Activated T-helper 1 cell treated with Interleukin-2 at 50 U/mL for 16 hours (primary cell): Measurements from ENCODE around the gene RNF113B.

ENCODE experiments used
- DNase-seq: peaks from one replicate; pipeline ENCODE4 v3.0.0-alpha.2; 2020; ENCODE audit warnings: low read depth

RNF113B gene

DNA sequence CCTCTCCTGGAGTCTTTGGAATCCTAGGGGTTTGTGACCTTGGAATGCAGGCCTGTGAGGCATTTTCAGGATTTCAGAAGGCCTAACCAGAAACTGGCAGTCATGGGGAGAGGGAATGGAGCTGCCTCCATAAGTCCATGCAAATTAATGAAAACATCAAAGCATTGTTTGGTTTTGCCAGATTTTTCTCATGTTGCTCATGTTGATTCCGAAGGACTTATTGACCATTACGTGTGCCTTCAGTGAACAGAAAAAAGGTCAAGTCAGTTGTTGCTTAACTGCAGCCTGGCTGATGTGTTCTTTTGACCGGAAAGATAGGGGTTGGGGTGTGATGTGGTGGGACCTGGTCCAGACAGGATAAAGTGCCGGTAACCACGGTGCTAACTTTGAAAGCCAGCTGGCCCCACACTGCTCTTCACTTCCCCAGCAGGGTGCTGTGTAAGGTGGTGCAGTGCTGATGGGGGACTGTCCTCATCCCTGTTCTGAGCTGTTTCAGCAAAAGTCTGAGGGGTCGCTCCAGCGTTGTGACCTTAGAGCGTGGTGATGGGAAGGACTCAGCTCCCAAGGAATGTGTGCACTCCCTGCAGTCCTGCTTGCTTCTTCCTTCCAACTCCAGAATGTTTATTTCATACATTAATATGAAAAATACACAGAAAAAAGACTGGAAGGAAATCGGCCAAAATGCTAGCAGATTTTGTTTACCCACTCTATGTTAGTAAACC lies 3.5 kb downstream of the RNF113B start:
- DNase-seq, result no peak

DNA sequence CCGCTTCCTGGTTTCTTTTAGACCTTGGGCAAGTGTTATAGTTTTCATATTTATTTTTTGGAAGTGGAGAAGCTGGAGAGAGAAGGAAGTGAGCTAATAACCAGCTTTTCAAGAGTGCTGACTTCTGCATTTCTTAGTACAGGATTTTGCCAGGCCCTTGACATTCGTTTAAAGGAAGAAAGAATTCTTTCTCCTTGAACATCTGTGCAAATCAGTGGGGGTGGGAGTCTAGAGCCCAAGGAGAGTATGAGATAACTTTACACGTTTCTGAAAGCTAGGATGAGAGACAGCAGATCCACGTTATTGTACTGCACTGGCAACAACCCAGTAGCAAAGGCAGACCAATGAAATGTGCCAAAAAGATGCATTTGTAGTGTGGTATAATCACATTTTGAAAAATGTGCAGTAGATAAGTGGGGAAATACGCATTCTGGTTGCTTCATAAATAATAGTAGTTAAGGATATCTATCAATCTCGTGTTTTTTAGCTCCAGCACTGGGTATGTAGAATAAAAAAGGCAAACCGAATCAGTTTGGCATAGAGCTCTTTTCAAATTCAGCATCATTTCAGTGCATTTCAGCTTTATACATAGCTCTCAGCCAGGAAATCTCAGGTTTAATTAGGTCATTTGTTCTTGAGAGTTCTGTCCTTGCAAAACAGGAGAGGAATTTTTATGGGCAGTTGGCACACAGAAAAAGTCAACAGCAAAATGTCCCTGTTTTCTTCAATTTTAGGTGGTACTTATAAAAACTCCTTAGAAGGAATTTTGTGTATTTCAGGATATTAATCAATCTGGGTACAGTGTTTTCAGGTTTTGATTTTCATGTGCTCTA lies 4.3 kb downstream of the RNF113B start:
- DNase-seq, result no peak

DNA sequence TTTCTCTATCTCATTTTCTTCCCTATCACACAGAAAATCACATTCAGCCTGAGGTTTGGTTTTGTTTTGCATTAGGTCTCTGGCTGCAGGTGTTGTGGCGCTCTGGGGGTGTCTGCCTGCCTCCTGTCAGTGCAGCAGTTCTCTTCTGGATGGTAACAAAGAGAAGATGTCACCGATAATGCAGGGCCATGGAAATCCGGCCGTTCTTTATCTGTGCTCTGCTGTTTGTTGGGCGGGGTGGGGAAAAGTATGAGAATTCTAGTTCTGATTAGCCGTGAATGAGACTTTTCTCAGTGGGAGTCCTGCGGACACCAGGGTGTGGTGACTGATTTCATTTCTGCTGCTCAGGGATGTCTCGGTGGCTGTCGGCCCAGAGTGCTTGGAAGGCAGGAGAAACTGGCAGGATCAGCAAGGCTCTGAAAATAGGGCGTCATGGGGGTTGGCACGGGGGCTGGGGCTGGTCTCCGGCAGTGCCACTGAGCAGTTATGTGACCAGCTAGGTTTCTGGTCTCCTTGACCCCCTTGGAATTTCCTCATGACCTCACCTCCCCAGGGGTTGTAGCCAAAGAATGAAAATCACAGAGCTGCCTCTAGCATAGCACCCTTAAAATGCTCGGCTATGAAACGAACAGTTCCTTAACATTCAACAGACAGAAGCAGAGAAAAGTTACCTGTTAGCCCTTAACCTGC lies 5.0 kb downstream of the RNF113B start:
- no peak for DNase-seq

DNA sequence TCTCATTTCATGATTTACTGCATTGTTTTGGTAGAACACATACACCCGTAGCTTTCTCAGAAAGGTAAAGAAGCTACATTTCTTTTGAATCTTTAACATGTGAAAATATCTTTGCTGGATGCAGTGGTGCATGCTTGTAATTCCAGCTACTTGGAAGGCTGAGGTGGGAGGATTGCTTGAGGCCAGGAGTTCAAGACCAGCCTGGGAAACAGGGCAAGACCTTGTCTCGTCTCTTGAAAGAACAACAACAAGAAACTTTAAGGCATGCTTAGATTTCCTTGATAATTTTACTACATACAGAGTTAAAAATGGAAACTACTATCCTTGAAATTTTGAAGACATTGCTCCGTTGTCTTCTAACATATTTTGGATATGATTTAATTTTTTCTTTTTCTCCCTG lies 7.7 kb downstream of the RNF113B start:
- no peak for DNase-seq

DNA sequence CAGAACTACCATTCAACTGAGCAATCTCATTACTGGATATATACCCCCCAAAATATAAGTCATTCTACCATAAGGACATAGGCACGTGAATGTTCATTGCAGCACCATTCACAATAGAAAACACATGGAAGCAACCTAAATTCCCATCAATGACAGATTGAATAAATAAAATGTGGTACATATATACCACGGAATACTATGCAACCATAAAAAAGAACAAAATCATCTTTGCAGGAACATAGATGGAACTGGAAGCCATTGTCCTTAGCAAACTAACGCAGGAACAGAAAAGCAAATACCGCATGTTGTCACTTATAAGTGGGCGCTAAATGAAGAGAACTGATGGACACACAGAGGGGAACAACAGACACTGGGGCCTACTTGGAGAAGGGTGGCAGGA lies 14.1 kb downstream of the RNF113B start:
- no peak for DNase-seq

DNA sequence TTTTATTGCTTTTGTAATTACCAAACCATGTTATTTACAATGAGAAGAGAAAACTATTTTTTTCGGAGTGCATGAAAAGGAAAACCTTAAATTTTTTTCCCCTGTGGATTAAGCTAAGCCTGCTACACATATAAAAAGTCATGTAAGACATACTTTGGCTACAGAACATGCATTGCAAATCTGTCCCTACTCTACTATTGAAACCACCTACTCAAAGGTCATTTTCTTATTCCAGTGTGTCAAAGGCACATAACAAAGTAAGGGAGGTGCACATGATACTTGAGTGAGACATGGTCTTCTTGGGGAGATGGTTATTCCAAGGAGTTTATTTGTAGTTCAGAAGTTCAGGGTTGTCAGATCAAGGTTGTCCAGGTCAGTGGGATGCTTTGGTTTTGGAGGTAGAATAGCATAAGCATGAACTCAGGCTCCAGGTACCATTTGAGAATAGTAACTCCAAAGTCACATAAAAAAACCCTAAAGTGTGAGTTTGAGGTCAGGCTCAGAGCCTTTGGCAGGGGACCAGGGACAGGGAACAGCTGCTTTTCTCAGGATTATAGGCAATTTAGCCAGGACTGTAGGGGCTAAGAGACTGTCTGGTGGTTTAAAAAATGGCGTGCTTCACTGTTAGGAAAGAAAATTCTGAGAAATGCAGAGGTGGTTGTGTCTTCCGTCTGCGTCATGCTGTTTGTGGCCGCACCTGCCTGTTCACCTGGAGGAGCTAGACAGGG lies 18.7 kb downstream of the RNF113B start:
- DNase-seq, result no peak

DNA sequence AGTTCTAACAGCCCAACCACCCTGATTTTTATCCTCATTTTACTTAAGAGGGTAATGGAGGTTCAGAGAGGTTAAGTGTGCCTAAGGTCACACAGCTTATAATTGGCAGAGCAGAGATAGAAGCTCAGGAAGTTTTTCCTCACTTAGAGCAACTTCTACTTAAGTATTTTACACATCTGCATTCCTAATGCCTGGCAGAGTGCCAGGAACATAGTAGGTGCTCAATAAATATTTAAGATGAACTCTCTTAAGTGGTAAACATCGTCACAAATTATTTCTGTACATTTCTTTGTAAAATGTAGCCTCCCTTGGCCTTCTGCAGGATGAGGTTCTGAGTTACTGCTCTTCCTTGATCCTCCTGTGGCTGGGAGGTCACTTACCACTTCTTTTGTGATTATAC lies 19.5 kb downstream of the RNF113B start:
- DNase-seq, result no peak

DNA sequence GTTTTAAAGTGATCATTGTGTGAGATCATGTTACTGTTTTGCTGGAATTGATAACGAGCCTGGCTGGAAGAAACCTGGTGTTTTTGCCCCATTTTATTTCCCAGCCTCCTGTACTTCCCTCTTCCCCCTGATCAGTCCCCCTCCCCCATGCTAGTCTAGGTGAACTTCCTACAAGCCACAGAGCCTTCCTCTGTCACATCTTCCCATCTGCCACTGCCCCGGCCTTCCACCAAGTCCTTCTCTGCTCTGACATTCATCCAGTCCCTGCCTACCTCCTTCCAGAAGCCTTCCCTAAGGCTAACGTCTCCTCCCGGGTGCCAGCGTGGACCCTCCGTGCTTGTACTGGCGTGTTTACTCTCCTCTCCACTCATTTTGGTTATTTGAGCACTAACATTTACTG lies 19.9 kb downstream of the RNF113B start:
- DNase-seq, result no peak

DNA sequence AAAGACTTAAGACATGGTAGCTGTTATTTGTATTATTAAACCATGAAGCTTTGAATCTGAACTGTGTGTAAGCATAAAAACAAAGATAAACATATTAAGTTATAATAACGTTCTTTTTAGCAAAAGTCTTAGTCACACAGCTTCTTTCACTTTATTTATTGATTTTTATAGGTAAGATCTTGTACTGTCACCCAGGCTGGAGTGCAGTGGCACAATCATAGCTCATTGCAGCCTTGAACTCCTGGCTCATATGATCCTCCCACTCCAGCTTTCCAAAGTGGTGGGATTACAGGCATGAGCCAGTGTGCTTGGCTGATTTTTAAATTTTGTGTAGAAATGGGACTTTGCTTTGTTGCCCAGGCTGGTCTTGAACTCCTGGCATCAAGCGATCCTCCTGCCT lies 20.8 kb downstream of the RNF113B start:
- DNase-seq, result no peak

DNA sequence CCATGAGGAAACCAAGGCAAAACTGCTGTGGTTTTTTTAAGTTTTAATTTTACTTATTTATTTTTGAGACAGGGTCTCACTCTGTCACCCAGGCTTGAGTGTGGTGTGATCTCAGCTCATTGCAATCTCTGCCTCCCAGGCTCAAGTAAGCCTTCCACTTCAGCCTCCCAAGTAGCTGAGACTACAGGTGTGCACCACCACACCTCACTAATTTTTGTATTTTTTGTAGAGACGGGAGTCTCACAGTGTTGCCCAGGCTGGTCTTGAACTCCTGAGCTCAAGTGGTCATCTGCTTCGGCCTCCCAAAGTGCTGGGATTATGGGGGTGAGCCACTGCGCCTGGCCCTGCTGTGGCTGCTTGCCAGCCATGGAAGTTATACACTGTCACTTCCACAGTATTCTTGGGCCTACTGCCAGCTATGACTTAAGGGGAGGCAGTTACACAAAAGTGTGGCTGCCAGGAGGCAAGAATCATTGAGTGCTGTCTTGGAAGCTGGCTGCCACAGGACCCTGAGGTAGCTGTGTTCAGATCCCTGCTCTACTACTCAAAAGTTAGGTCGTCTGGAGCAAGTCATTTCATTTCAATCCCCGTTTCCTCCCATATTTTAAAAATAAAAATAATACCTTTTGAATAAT lies 21.5 kb downstream of the RNF113B start:
- no peak for DNase-seq

DNA sequence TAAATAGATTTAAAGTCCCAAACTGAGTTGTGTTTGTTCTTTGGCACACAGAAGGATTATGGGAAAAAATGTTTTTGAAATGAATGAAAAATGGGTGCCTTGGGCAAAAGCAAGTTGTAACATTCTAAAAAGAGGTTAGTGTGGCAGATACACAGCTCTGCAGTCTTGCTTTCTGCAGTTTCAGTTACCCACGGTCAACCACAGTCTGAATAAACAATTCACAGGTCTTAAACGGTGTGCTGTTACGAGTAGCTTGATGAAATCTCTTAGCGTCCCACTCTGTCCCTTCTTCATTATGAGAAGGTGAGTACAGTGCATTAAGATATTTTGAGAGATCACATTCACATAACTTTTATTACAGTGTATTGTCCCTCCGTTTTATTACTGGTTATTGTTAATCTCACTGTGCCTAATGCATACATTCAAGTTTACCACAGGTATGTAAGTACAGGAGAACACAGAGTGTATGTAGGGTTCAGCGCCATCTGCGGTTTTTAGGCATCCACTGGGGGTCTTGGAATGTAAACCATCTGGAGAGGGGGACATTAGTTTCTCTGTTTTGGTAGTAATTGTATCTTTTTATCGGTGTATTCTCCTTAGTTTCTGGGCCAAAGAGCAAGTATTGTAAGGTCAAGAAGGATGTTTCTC lies 26.1 kb downstream of the RNF113B start:
- DNase-seq, result no peak

DNA sequence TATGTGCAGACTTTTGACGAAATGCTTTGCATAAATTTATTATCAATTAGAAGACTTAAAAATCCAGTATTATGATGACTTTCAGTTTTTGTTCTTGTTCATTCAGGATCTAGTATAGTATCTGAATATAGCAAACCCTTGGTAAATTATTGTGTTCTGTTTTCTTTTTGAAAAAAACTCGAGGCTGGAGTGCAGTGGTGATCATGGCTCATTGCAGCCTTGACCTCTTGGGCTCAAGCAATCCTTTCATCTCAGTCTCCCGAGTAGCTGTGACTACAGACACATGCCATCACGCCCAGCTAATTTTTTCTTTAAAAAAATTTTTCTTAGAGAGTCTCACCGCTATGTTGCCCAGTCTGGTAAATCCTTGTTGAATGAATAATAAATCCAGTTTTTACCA lies 29.5 kb downstream of the RNF113B start:
- no peak for DNase-seq

DNA sequence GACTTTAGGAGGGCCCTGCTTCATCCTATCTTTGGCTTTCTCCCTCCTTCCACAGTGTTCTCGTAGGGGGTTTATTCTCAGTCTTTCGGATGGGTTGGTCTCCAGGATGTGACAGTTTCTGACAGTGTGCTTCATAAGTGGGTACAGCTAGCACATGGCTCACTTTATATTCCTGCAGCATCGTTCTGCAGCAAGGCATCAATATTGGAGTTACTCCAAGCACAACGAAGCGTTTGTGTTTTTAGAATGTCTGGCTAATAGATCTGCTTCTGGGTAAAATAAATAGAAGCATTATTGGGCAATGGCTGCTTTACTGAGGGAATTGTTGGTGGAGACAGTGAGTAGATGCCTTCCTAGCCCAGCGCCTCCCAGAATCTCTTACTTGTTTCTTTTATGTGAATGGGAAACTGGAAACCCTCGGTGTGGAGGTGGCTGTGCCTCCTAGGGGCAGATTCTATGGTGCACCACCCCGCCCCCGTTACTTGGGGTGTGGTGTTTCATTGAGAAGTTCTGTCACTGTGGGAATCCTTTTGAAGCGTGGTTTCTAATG lies 32.2 kb downstream of the RNF113B start:
- DNase-seq, result no peak

DNA sequence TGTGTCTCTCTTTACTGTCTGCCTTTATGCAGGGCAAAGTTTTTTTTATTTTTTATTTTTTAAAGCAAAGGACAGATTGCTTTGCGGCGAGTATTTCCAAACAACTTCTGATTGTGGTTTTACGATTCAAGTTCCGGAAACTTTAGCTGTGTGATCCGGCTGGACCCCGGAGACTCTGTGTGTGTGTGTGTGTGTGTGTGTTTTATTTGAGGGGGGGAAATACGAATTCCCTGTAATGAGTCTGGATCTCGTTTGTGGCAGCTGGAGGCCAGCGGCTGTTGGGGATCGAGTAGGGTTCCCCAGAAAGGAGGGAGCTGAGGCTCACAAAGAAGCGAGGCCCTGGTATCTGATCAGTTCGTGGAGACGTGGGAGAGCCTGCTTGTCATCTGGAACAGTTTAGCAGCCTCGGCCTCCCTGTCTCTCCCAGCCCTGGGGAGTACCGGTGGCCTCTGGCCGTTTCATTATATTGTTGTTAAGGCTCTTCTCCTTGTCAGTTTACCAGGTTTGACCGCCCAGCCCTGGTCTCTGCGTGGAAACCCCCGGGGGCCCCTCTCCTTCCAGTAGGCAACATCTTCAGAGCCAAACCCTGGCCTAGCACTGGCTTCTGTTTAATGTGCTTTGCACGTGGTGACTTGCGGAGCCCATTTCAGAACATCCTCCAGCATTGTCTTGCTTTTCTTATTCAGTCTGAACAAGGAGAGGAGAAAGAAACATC lies 32.9 kb downstream of the RNF113B start:
- no peak for DNase-seq

DNA sequence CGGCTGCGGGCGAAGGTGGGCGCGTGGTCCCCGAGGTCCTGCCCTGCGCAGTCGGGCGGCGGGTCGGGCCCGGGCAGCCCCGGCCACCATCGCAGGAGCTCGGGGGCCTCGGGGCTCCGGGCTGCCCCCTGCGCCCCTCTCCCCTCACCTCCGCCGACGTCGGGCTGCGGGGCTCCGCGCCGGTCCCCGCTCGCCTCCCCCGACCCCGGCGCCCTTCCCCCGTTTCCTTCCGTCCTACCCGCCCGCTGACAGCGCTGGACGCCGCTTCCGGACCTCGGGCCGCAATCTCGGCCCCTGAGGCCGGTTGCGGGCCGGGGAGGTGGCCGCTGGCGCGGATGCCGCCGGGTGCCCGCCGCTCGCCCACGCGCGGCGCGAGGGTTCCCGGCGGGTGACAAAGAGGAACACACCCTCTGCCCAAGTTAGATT lies 33.5 kb downstream of the RNF113B start:
- no peak for DNase-seq

DNA sequence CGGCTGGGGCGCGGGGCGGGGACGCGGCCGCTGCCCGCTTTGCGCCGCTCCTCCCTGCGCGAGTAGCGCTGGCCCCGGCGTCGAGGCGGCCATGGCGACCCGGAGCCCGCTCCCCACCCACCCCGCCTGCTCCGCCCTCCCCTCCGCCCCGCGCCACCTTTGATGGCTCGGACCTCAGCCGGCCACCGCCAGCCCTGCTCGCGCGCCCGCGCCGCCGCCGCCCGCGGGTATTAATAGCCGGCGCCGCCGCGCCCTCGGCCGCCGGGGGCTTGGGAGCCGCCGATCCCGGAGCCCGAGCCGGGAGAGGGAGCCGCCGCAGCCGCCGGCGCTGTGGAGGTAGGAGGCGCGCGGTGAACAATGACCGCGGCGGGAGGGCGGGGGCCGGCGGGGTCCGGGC lies 33.9 kb downstream of the RNF113B start:
- no peak for DNase-seq

DNA sequence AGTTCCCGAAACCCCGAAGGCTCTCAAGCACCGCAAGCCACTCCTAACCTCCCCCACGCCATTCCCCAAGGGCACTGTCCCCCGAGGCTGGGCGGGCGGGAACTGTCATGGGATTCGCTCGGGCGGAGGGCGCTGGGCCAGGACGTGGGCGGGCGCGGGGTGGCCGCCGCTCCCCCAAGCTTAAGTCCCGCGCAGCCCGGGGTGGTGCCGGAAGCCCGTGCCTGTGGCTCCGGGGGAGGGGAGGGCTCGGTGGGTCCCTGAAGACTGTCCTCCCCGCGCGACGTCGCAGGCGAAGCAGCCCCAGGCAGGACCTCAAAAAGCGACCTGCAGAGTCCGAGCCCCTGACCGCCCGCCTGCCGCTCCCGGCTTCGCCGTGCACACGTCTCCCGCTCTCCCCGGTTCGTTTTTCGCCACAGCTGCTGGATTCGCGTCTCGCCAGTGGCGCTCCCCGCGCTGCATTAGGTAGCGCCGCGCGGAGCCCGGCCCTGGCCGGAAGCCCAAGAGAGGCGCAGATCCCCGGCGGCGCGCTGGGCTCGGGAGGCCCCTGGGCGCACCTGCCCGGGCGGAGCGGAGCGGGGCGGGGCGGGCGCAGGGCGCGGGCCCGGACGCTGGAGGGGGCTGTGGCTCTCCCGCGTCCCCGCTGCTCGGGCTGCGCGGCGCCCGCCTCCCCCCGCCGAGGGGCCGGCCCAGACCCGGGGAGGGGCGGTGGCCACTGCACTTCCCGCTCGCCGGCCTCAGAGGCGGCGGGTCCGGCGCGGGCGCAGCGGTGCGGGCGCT lies 34.5 kb downstream of the RNF113B start, which contains the start of gene FARP1:
Gene FARP1, plus strand, starts transcription at position 715 of the 777 bp plus-strand sequence. CDS start 70,149 bp downstream, outside the sequence.
- DNase-seq, result peak; percentile 3

DNA sequence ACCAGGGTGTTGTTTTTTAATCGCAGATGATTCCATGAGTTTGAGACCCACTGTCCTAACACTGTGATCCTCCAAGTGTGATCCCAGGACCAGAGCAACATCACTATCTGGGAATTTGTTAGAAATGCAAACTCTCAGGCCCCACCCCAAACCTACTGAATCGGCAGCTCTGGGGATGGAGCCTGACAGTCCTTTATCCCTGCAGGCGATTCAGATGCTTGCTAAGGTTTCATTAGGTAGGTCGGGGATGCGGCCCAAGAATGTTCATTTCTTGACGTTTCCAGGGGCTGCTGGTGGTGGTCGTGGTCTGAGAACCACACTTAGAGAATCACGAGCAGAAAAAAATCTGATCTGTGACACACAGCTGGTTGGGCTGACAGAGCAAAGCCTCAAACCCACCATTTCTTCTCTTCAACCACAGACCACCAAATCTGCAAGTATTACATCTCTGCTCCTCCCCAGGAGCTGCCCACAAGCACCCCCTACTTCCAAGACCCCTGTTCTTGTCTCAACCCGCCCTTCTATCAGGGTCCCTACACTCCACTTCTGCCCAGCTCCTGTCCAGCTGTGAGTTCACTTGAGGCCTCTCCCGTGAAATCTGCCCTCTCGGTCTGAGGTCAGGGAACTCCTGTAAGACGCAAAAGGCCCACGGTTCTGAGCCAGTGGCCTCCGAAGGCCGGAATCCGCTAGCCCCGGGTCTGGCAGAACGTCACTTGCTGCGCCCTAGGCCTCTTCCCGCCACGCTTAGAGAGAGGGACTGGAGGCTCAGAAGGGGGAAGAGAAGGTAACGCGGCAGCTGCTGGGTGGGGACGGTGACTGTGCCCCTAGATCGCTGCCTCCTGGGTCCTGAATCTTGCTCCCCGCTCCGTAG lies 35.3 kb downstream of the RNF113B start:
- DNase-seq, result no peak
